Stimulated activated effector memory CD8-positive, alpha-beta T cell treated with anti-CD3 and anti-CD28 coated beads, Interleukin-12 subunit alpha, Interleukin-12 subunit beta, amount 100 ng/mL, for 72 hours (primary cell): ENCODE measurements around the gene MRPL37.
"Not testable (repeated sequence)": the region's sequence is repeated elsewhere in the genome, so short reads cannot be mapped to it uniquely, and the experiment has no call there.

Experiments
- ATAC-seq: fragments of 150-1000 bp; cut with Tn5 transposase; 2 replicates; pipeline ENCODE4 v1.10.0; 2021
- DNase-seq, 2 donors: peaks; one replicate each; pipeline ENCODE4 v3.0.0; 2021 to 2022; ENCODE audit warnings: low spot score in 2 of 2
- H3K27ac Mint-ChIP-seq: one replicate; pipeline ENCODE4 v1.8.0; 2022; ENCODE audit warnings: mild to moderate bottlenecking, mixed read lengths
- H3K36me3 Mint-ChIP-seq: one replicate; pipeline ENCODE4 v1.8.0; 2022; ENCODE audit warnings: mild to moderate bottlenecking, mixed read lengths
- H3K4me1 Mint-ChIP-seq: one replicate; pipeline ENCODE4 v1.8.0; 2022; ENCODE audit warnings: mixed read lengths
- H3K4me3 Mint-ChIP-seq: one replicate; pipeline ENCODE4 v1.8.0; 2022; ENCODE audit warnings: mild to moderate bottlenecking, mixed read lengths
- H3K9me3 Mint-ChIP-seq: one replicate; pipeline ENCODE4 v1.8.0; 2022; ENCODE audit warnings: mixed read lengths

The MRPL37 gene

DNA sequence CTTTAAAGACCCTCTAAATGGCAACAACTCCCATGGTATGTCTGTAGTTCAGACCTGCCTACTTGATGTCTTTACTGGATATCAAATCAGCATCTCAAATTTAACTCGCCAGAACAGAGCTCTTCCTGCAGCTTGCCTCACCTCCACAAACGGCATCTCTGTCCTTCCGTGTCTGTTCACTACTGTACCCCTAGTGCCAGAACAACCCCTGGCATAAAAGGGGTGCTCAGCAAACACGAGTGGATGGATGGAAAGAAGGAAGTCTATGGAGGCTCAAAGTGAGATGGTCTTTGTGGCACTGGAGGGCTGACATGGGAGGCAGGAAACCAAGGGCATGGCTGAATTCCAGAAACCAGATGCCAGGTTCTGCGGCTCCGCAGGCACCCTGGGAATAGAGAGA, 22.7 kb downstream of the MRPL37 start:
- Mint-ChIP-seq H3K9me3 (no peaks in the 10 kb centered on the region), H3K4me3 (no peak overlapping the region), H3K4me1 (peaks cover 15% of the 10 kb centered on the region), H3K36me3 (peaks cover 73% of the 10 kb centered on the region), H3K27ac (peak overlapping the region; percentile 85)
- no peak for DNase-seq
- no peak for ATAC-seq

GRCh38 chr1:54223441-54224202, 23.7 kb downstream of the MRPL37 start:
- ATAC-seq (no peak), DNase-seq (no peak)
- Mint-ChIP-seq H3K4me3 (no peak overlapping the region), H3K4me1 (peaks cover 22% of the 10 kb centered on the region), H3K27ac (peak overlapping the region; percentile 85), H3K36me3 (peaks cover 73% of the 10 kb centered on the region), H3K9me3 (no peaks in the 10 kb centered on the region)

DNA sequence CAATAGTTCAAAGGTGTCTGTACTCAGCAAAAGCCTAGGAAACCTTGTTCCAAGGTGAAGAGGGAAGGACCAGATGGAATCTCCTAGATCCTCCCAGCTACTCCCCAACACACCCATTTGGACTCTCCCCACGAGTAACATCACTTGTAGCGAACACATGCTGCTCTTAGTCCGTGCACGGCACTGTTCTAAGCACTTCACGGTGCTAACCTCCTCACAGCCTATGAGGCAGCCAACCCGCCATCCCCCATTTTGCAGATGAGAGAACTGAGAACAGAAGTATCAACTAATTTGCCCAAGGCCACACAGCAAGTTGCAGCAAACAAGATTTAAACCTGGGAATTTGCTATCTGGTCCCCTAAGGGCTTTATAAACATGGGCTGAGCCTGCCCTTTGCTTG, 24.3 kb downstream of the MRPL37 start:
- DNase-seq: no peak
- H3K4me1 Mint-ChIP-seq: peaks cover 26% of the 10 kb centered on the region
- no peaks in the 10 kb centered on the region for H3K9me3 Mint-ChIP-seq
- H3K27ac Mint-ChIP-seq: peak overlapping the region; percentile 85
- H3K4me3 Mint-ChIP-seq: no peak overlapping the region
- ATAC-seq: no peak
- peaks cover 72% of the 10 kb centered on the region for H3K36me3 Mint-ChIP-seq

- peaks cover 38% of the 10 kb centered on the region for H3K4me1 Mint-ChIP-seq
- no peak overlapping the region for H3K4me3 Mint-ChIP-seq
- H3K9me3 Mint-ChIP-seq: no peaks in the 10 kb centered on the region
- H3K36me3 Mint-ChIP-seq: peaks cover 74% of the 10 kb centered on the region
- DNase-seq (no peak), ATAC-seq (no peak)
- H3K27ac Mint-ChIP-seq: peak overlapping the region; percentile 85
Measured at GRCh38 chr1:54225378-54225777, 25.4 kb downstream of the MRPL37 start.

GRCh38 chr1:54225986-54226559, 26.1 kb downstream of the MRPL37 start:
- ATAC-seq (no peak), DNase-seq (no peak)
- H3K4me3 Mint-ChIP-seq: no peak overlapping the region
- H3K27ac Mint-ChIP-seq: peak overlapping the region; percentile 85
- H3K4me1 Mint-ChIP-seq: peaks cover 45% of the 10 kb centered on the region
- H3K36me3 Mint-ChIP-seq: peaks cover 75% of the 10 kb centered on the region
- H3K9me3 Mint-ChIP-seq: no peaks in the 10 kb centered on the region

DNA sequence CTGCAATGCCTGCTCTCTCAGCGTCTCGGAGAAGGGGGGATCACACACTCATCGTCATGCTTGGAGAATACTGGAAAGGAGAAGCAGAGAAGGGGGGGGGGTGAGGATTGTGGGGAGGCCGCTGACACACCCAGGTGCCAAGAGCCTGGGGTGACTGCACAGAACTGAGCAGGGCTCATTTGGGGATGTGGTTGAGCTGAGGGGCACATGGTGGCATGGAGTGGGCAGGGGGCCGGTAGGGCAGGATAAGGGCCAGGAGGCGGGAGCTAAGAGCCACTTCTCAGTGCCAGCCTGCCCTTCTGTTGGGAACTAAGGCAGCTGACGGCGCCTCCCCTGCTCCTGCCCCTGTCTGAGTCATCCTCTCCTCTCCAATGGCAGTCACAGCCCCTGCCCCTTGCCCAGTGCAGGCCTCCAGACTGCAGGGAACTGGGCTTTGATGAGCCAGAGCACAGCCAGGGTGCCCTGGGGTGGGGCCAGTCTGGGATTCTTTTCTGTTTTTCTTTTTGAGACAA, 27.2 kb downstream of the MRPL37 start:
- peak overlapping the region; percentile 26 for H3K27ac Mint-ChIP-seq
- DNase-seq (no peak), ATAC-seq (no peak)
- H3K4me3 Mint-ChIP-seq: no peak overlapping the region
- peaks cover 65% of the 10 kb centered on the region for H3K36me3 Mint-ChIP-seq
- H3K9me3 Mint-ChIP-seq: no peaks in the 10 kb centered on the region
- H3K4me1 Mint-ChIP-seq: peaks cover 42% of the 10 kb centered on the region

DNA sequence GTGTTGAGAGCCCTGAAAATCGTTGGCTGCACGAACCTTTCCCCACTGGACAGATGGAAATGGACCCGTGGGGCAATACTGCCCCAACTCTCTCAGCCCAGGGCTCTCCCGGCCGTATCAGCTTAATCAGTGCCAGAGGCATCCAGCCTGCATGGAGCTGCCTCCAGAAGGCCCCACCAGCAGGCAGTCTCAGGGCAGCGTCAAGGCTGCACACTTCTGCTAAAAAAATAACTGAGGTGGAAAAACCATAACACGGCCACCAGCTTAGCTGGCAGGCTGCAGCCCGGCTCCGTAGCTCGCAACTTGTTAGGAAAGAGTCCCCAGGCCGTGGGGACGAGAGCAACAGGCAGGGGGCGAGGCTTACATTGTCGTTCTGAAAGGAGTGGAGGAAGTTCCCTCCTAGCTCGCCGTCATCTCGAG, 27.9 kb downstream of the MRPL37 start:
- H3K27ac Mint-ChIP-seq: peak overlapping the region; percentile 26
- H3K4me1 Mint-ChIP-seq: peaks cover 42% of the 10 kb centered on the region
- H3K9me3 Mint-ChIP-seq: no peaks in the 10 kb centered on the region
- DNase-seq (no peak), ATAC-seq (no peak)
- H3K4me3 Mint-ChIP-seq: no peak overlapping the region
- peaks cover 59% of the 10 kb centered on the region for H3K36me3 Mint-ChIP-seq

- Mint-ChIP-seq H3K27ac (peak overlapping the region; percentile 86), H3K4me3 (peak overlapping the region; percentile 53), H3K36me3 (peaks cover 59% of the 10 kb centered on the region), H3K9me3 (no peaks in the 10 kb centered on the region), H3K4me1 (peaks cover 42% of the 10 kb centered on the region)
- DNase-seq (no peak), ATAC-seq (no peak)
Measured at GRCh38 chr1:54228638-54229079, 28.7 kb downstream of the MRPL37 start.

DNA sequence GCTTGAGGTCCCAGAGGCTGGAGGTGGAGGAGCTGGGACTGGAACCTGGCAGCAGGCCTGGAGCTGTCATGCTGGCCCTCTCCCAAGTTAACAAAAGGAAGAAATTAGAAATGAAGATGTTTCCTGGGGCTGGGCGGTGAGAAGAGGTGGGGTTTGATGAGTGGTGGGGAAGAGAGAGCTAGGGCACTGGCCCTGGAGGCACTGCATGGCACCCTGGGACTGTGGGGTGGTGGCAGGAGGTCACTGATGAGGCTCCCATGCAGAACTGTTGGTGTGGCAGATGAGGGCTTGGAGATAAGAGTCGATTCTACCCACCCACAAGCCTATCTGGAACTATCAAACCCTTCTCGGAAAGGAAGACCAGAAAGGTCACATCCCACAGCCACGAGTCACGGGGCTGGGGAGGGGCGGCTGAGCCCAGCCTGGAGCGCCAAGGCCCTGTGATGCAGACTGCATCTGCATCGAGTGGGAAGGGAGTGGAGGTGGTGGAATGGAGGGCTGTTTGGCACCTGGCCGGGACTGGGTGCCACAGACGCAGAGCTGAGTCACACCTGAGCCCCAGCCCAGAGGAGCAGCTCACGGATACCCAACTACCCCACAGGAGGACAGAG, 29.4 kb downstream of the MRPL37 start:
- Mint-ChIP-seq H3K9me3 (no peaks in the 10 kb centered on the region), H3K4me1 (peaks cover 42% of the 10 kb centered on the region), H3K36me3 (peaks cover 56% of the 10 kb centered on the region), H3K4me3 (peak overlapping the region; percentile 53), H3K27ac (peak overlapping the region; percentile 86)
- no peak for DNase-seq
- ATAC-seq: peak; percentile 51

GRCh38 chr1:54230507-54231339, 30.8 kb downstream of the MRPL37 start:
- peak overlapping the region; percentile 86 for H3K27ac Mint-ChIP-seq
- DNase-seq (peak in 1 of 2 donors; percentile 69), ATAC-seq (peak; percentile 84)
- peaks cover 42% of the 10 kb centered on the region for H3K4me1 Mint-ChIP-seq
- peak overlapping the region; percentile 53 for H3K4me3 Mint-ChIP-seq
- no peaks in the 10 kb centered on the region for H3K9me3 Mint-ChIP-seq
- H3K36me3 Mint-ChIP-seq: peaks cover 57% of the 10 kb centered on the region

DNA sequence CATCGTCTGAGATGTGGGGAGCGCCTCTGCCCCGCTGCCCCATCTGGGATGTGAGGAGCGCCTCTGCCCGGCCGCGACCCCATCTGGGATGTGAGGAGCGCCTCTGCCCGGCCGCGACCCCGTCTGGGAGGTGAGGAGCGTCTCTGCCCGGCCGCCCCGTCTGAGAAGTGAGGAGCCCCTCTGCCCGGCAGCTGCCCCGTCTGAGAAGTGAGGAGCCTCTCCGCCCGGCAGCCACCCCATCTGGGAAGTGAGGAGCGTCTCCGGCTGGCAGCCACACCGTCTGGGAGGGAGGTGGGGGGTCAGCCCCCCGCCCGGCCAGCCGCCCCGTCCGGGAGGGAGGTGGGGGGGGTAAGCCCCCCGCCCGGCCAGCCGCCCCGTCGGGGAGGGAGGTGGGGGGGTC, 33.2 kb downstream of the MRPL37 start:
- H3K4me3 Mint-ChIP-seq, H3K27ac Mint-ChIP-seq, DNase-seq, H3K9me3 Mint-ChIP-seq, ATAC-seq: not testable (repeated sequence)
- H3K36me3 Mint-ChIP-seq: peaks cover 50% of the 10 kb centered on the region
- H3K4me1 Mint-ChIP-seq: peaks cover 32% of the 10 kb centered on the region

DNA sequence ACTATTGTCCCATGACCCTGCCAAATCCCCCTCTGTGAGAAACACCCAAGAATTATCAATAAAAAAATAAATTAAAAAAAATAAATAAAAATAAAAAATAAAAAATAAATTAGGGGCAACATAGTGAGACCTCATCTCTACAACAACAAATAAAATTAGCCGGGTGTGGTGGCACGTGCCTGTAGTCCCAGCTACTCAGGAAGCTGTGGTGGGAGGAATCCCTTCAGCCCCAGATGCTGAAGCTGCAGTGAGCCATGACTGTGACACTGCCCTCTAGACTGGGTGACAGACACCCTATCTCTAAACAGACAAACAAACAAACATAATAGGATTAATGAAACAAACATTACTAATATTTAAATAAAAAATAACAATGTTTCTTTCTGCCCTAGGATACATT, 34.3 kb downstream of the MRPL37 start:
- no peak overlapping the region for H3K4me3 Mint-ChIP-seq
- peaks cover 44% of the 10 kb centered on the region for H3K36me3 Mint-ChIP-seq
- H3K27ac Mint-ChIP-seq: no peak overlapping the region
- ATAC-seq: no peak
- no peaks in the 10 kb centered on the region for H3K9me3 Mint-ChIP-seq
- DNase-seq: no peak
- peaks cover 24% of the 10 kb centered on the region for H3K4me1 Mint-ChIP-seq

DNA sequence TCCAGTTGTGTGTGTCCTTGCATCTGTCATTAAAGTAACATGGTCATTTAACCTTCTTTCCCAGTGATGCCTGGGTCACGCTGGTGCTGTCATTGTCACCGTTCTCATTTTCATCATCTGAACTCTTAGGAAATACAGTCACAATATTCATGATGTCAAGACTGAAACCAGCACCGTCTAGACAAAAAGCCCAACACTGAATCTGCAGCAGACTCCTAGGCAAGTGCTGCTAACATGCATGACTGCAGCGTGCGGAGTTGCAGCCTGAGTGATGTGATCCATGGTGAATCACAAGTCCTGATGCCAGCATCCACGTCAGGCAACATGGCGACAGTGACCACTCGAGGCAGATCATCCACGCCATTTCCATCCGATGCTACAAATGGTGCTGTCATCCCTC, 37.6 kb downstream of the MRPL37 start:
- no peak for ATAC-seq
- no peaks in the 10 kb centered on the region for H3K9me3 Mint-ChIP-seq
- no peak overlapping the region for H3K4me3 Mint-ChIP-seq
- H3K4me1 Mint-ChIP-seq: peaks cover 5% of the 10 kb centered on the region
- peak overlapping the region; percentile 16 for H3K27ac Mint-ChIP-seq
- H3K36me3 Mint-ChIP-seq: peaks cover 51% of the 10 kb centered on the region
- DNase-seq: no peak

DNA sequence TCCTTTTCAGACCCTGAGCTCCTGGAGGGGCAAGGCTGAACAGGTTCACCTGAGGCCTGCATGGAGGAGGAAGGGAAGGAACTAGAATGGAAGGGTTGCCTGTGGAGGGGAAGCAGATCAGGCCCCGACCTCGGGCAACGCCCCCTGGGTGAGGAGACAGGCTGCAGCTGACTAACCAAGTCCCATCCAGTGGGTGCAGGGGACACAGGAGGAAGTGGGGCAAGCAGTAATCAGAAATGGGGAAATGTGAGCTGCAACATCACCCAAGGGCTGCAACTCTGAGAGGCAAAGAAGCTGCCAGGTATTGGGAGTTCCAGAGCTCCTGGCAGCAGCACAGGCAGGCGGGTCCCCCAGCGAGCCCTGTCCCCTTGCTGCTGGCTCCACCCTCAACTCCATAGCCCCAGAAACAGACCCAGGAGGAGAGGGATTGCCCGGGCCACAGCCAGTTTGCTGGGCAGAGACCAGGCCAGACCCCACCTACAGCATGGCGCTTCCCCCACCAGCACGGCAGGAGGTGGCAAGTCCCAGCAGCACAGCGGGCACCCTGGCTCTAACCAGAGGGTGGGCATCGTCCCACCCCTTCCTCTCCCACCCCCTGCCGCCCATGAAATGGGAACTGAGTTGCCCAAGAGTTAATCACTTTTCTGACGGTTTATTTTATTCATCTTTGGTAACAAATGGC, 38.5 kb downstream of the MRPL37 start:
- Mint-ChIP-seq H3K4me3 (no peak overlapping the region), H3K27ac (no peak overlapping the region), H3K36me3 (peaks cover 60% of the 10 kb centered on the region), H3K4me1 (peaks cover 5% of the 10 kb centered on the region), H3K9me3 (no peaks in the 10 kb centered on the region)
- DNase-seq (no peak), ATAC-seq (no peak)
